Hepatic stellate cell (primary cell): Measurements from ENCODE around the gene SEMA3F.
"Not testable (repeated sequence)": the region's sequence is repeated elsewhere in the genome, so short reads cannot be mapped to it uniquely, and the experiment has no call there.

ENCODE experiments used
- DNase-seq: peaks from one replicate; pipeline ENCODE4 v3.0.0; 2011; ENCODE audit warnings: low spot score

Gene SEMA3F

GRCh38 chr3:50193746-50194127 lies 38.6 kb downstream of the SEMA3F start:
- no peak for DNase-seq

GRCh38 chr3:50194128-50194902 lies 39.2 kb downstream of the SEMA3F start:
- peak; percentile 81 for DNase-seq

GRCh38 chr3:50194903-50195500 lies 39.9 kb downstream of the SEMA3F start:
- DNase-seq = no peak

GRCh38 chr3:50195501-50196252 lies 40.6 kb downstream of the SEMA3F start:
- DNase-seq = no peak

GRCh38 chr3:50196253-50196801 lies 41.2 kb downstream of the SEMA3F start:
- no peak for DNase-seq

- no peak for DNase-seq
Observed at GRCh38 chr3:50201573-50202315, 46.6 kb downstream of the SEMA3F start.

- no peak for DNase-seq
Observed at GRCh38 chr3:50202353-50203112, 47.4 kb downstream of the SEMA3F start.

- DNase-seq = no peak
Observed at GRCh38 chr3:50203113-50203808, 48.1 kb downstream of the SEMA3F start.

- DNase-seq = no peak
Observed at GRCh38 chr3:50203809-50204803, 49.0 kb downstream of the SEMA3F start.

GRCh38 chr3:50204804-50205412 lies 49.8 kb downstream of the SEMA3F start, which contains the start of gene SLC38A3:
Gene SLC38A3, plus strand, starts transcription at chr3:50205271. Its CDS starts 8,929 bp downstream, at chr3:50214200.
- DNase-seq = no peak

- no peak for DNase-seq
Observed at GRCh38 chr3:50205413-50206276, 50.5 kb downstream of the SEMA3F start.

GRCh38 chr3:50207359-50208042 lies 52.4 kb downstream of the SEMA3F start:
- DNase-seq = no peak

- no peak for DNase-seq
Observed at GRCh38 chr3:50208677-50209344, 53.7 kb downstream of the SEMA3F start.

GRCh38 chr3:50210176-50210509 lies 55.0 kb downstream of the SEMA3F start:
- DNase-seq = no peak

- no peak for DNase-seq
Observed at GRCh38 chr3:50210510-50211367, 55.6 kb downstream of the SEMA3F start.

- DNase-seq = not testable (repeated sequence)
Observed at GRCh38 chr3:50211368-50211717, 56.2 kb downstream of the SEMA3F start.
